GM19467 (cell line): ENCODE measurements around the gene LHPP.
"Not testable (repeated sequence)": the region's sequence is repeated elsewhere in the genome, so short reads cannot be mapped to it uniquely, and the experiment has no call there.

Experiments used
- ATAC-seq: cut with Tn5 transposase; IDR thresholded peaks from one replicate; pipeline ENCODE4 v1.9.1; 2021; ENCODE audit warnings: mild to moderate bottlenecking, moderate library complexity; ENCODE audit not compliant: unreplicated experiment

Gene LHPP

GRCh38 chr10:124568848-124569622 is 107.4 kb downstream of the LHPP start:
- ATAC-seq = no peak

DNA sequence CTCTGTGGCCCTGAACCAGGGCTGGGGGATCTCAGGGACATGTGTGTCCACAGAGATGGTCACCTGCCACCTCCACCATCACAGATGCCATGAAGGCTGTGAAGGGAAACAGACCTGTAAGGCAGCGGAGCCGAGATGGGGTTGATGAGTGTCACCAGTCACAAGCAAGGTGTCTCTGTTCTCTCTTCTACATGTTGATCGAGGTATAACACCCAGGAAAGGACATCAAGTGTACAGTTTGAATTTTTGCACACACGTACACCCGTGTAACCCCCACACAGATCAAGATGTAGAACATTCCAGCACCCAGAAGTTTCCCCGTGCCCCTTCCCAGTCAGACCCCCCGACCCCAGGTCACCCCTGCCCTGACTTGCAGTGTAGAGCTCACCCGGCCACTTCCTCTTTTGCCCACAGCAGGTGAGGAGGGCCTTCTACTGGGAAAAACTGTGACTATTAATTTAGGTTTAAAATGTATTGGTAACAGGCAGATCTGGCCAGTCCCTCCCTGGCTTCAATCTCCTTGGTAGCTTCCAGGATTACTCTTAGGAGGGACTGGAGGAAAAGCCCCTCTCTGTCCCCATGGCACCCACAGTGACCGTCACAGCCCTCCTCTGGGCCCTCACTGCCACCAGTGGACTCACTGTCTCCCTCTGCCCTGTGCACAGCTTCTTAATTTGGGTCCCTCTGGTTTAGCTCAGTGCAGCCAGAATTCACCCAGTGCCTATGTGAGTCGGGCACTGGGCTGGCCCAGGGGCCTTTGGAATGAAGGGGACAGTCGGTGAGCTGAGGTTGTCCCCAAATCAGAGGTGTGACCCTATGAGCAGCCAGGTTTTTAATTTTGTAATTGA is 108.2 kb downstream of the LHPP start:
- no peak for ATAC-seq

DNA sequence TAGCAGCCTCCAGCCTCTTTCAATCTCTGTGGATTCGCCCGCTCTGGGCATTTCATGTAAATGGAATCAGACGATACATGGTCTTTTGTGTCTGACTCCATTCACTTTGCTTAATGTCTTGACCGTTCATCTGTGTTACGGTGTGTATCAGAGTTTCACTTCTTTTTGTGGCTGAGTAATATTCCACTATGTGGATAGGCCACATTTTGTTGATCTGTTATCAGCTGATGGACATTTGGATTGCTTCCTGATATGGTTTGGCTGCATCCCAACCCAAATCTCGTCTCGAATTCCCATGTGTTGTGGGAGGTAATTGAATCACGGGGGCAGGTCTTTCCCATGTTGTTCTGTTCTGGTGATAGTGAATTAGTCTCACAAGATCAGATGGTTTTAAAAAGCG is 109.0 kb downstream of the LHPP start:
- ATAC-seq = no peak

GRCh38 chr10:124572751-124573150 is 111.1 kb downstream of the LHPP start:
- ATAC-seq = no peak

- ATAC-seq = no peak
These were observed 112.3 kb downstream of the LHPP start for GRCh38 chr10:124573726-124574455.

GRCh38 chr10:124574456-124575070 is 112.9 kb downstream of the LHPP start:
- ATAC-seq = no peak

DNA sequence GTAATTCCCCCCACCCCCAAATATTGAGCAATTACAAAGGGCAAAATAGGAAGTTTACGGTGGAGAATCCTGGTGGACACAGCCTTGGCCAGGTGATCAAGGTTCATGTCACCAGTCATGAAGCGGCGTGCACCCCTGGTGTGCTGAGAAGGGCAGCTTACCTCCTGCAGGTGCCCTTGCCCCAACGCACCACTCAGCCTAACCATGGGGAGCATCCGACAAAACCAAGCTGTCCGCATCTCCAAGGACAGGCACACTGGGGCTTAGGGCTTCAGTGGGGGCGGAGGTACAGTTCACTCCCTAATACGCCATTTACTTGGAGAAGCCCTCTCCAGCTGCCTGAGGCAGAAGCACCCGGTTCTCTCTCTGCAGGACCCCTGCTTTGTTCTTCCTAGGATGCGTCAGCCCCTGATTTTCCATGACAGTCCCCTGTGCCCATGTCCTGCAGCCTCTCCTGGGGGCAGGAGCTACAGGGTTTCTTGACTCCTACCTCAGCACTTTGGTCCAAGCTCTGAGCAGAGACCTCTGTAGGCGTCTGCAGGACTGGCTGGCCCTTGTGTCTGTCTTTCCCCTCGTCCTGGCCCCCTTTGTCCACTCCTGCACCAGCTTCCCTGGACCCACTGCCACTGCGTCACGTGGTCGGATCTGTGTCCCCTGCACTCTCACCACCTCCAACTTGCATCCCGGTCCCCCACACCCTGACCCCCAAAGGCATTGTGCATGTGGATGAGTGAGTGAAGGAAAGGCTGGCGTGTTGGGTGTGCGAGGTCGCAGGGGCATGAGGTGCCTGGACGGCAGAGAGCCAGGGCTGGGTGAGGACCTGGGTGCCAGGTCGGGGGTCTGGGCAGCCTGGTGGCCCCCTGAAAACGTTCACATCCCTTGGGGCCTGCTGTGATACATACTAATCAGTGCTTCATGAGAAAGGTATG is 113.7 kb downstream of the LHPP start:
- no peak for ATAC-seq

DNA sequence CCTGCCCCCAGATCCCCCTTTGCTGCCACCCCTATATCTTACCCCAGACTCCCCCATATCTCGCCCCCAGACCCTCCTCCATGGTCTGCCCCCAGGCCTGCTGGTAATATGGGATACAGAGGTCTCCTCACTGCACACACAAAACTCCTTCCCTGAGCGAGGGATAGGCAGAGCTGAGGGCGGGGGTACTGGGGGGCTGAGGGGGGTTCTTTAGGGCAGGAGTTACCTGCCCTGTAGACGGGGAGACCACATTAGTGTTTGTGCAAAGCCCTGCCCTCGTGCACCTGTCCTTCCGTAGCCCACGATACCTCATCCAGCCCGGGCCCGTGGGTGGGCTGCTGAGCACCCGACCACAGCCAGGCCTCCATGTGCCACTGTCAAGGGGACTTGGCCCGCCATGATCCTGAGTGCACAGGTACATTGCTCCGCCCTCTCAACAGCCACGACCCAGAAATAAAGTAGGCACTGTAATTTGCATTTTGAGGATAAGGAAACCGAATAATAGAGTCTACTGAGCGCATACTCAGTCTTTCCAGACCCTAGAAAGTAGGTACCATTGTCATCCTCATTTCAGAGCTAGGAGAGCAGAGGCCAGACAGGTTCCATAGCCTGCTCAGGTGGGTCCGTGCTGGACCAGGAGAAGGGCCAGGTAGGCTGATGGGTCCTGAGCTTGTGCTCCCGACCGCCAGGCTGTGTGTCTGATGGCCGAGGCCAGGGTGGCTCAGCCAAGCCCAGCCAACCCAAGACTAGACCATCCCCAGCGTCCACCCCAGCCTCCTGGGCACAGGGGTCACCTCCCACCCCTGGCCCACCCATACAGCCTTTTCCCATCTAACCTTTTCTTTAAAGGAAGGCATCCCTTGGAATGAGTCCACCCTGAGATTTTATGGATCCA is 115.2 kb downstream of the LHPP start:
- ATAC-seq = no peak

DNA sequence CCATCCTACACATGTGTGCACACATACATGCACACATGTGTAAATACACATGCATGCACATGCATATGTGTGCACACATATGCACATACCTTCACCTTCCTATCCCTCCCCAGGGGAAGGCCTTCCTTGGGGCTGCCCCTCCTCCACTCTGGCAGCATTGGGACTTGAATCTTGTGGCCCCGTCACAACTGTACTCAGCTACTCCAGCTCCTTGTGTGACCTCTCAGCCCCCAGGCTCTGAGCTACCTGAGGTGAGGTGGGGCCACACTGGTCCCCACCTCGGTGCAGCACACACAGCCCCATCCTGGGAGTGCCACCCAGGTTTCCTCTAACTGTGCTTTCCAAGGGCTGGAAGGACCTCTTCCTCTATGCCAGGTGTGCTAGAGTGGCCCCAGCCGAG is 116.0 kb downstream of the LHPP start:
- no peak for ATAC-seq

DNA sequence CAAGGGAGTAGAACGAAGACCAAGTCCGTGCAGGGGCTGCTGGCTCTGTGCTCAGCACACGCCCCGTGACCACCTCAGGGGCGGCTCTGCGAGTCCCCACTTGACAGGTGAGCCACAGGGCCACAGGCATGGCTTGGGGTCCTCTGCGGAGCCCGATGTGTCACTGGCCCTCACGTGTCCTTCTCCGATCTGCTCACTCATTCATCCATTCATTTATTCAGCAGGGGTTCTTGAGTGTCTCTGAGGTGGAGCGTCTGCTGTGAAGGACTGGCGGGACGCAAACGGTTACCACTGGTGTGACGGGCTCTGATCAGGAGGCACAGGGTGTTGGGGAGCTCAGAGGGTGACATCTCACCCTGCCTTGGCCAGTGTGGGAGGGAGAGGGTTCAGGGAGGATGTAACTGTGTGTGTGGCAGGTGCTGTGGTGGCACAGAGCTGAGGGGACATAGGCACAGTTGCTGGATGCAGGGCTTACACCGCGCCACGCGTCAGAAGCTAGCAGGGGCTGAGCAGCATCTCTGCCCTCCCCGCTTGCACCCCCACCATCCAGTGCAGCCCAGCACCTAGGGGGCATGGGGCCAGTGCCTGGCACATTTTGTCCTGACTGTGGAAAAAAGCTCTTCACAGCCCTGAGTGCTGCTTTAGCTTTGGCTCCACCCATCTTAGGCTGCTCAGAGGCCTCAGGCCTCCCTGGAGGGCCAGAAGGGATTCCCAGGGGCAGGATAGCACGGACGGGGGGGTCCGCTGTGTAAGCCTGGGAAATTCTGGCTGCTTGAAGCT is 116.8 kb downstream of the LHPP start:
- no peak for ATAC-seq

GRCh38 chr10:124579011-124579399 is 117.4 kb downstream of the LHPP start:
- ATAC-seq = no peak

GRCh38 chr10:124586142-124586541 is 124.5 kb downstream of the LHPP start:
- no peak for ATAC-seq

DNA sequence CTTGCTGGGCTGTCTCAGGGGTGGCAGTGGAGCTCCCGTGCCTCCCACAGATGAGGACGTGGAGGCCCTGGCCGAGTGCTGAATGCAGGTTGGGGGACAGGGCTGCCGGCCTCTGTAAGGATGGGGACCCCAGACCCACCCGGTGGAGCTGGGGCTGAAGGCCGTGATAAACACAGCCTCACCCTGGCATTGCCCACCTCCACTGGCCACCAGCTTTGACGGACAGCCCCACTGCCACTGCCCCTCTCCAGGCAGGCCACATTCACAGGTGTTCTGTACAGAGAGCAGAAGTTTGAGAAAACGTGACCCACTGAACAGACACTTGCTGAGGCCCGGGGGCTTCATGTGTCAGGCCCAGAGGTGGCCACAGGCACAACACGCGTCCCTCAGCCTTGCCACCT is 126.2 kb downstream of the LHPP start:
- no peak for ATAC-seq

DNA sequence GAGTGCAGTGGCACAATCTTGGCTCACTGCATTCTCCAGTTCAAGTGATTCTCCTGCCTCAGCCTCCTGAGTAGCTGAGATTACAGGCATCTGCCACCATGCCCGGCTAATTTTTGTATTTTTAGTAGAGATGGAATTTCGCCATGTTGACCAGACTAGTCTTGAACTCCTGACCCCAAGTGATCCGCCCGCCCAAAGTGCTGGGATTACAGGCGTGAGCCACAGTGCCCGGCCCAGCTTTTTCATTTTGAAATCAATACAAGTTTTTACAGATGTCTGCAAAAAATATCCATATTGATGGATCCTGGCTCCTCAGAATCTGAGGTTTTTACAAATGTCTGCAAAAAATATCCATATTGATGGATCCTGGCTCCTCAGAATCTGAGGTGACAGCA is 126.7 kb downstream of the LHPP start:
- ATAC-seq = not testable (repeated sequence)

- no peak for ATAC-seq
These were observed 127.3 kb downstream of the LHPP start for GRCh38 chr10:124588736-124589490.

DNA sequence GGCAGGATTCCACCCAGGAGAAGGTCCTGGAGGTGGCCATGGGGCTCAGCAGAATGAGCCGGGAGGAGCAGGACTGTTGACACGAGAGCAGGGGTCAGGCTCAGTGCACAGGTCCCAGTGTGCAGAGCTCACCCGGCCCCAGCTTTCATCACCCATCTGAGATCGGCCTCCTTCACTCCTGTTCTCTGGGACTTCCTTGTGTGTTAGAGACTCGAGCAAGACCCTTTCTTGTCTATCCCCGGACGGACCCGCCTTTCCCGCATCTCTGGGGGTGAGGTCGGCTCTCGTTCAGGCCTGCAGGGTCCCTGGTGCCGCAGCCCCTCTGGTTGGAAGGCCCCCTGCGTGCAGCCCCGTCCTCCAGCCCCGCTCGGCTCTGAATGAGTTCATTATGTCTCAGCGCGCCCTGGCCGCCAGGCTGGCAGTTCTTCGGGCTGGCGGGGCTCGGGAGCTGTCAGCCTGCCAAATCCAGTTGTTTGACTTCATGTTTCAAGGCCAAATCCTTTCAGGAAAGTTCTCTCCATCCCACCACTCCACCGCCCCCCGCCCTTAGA is 127.9 kb downstream of the LHPP start:
- ATAC-seq = no peak
